Nephron progenitor cell (in vitro differentiated cells): ENCODE data around the gene DNASE1L2.

Source experiments
- DNase-seq: peaks from one replicate; pipeline ENCODE4 v3.0.0; 2021
- H3K27ac Mint-ChIP-seq: 2 replicates; pipeline ENCODE4 v1.8.0; 2021; ENCODE audit warnings: mild to moderate bottlenecking, moderate library complexity, mixed read lengths
- H3K27me3 Mint-ChIP-seq: 2 replicates; pipeline ENCODE4 v1.8.0; 2021; ENCODE audit warnings: mild to moderate bottlenecking, low read depth, mixed read lengths; ENCODE audit not compliant: poor library complexity
- H3K36me3 Mint-ChIP-seq: 2 replicates; pipeline ENCODE4 v1.8.0; 2021; ENCODE audit warnings: low read depth, mixed read lengths
- H3K4me1 Mint-ChIP-seq: 2 replicates; pipeline ENCODE4 v1.8.0; 2021; ENCODE audit warnings: mixed read lengths
- H3K4me3 Mint-ChIP-seq: 2 replicates; pipeline ENCODE4 v1.8.0; 2021; ENCODE audit warnings: mild to moderate bottlenecking, moderate library complexity, mixed read lengths
- H3K9me3 Mint-ChIP-seq: 2 replicates; pipeline ENCODE4 v1.8.0; 2021; ENCODE audit warnings: mild to moderate bottlenecking, moderate library complexity, mixed read lengths
- CTCF ChIP-seq: fragments of 200-600 bp; sonication (generic); IDR thresholded peaks from 2 replicates; pipeline ENCODE4 v1.5.0; 2021; ENCODE audit warnings: antibody characterized with exemption

DNASE1L2 gene

GRCh38 chr16:2195322-2196161, 40.7 kb upstream of the DNASE1L2 start:
- Mint-ChIP-seq H3K9me3 (peaks cover 4% of the 10 kb centered on the region), H3K4me1 (peaks cover 17% of the 10 kb centered on the region), H3K27me3 (peaks cover 58% of the 10 kb centered on the region), H3K36me3 (no peaks in the 10 kb centered on the region), H3K27ac (no peak overlapping the region), H3K4me3 (peak overlapping the region; percentile 67)
- no peak for TF ChIP-seq CTCF
- DNase-seq = no peak

- no peak within 1 kb of the TSS for H3K27ac Mint-ChIP-seq
- peaks cover 66% of the 10 kb centered on the region for H3K27me3 Mint-ChIP-seq
- H3K9me3 Mint-ChIP-seq = peaks cover 5% of the 10 kb centered on the region
- H3K4me3 Mint-ChIP-seq = peak within 1 kb of the TSS; percentile 74
- peaks cover 15% of the 10 kb centered on the region for H3K4me1 Mint-ChIP-seq
- no peaks in the 10 kb centered on the region for H3K36me3 Mint-ChIP-seq
- peak; percentile 68 for DNase-seq
- no peak for TF ChIP-seq CTCF
These were observed 39.9 kb upstream of the DNASE1L2 start, which contains the start of gene CASKIN1 for GRCh38 chr16:2196162-2196980. Gene CASKIN1 (minus strand): TSS chr16:2196605. CDS start chr16:2196432, 173 bp downstream.

GRCh38 chr16:2196981-2197511, 39.2 kb upstream of the DNASE1L2 start:
- H3K4me3 Mint-ChIP-seq = peak overlapping the region; percentile 74
- no peak for TF ChIP-seq CTCF
- peaks cover 7% of the 10 kb centered on the region for H3K9me3 Mint-ChIP-seq
- H3K27ac Mint-ChIP-seq = no peak overlapping the region
- H3K36me3 Mint-ChIP-seq = no peaks in the 10 kb centered on the region
- peaks cover 15% of the 10 kb centered on the region for H3K4me1 Mint-ChIP-seq
- DNase-seq = no peak
- H3K27me3 Mint-ChIP-seq = peaks cover 73% of the 10 kb centered on the region

GRCh38 chr16:2197765-2198164, 38.5 kb upstream of the DNASE1L2 start:
- H3K36me3 Mint-ChIP-seq = no peaks in the 10 kb centered on the region
- no peak for TF ChIP-seq CTCF
- H3K27ac Mint-ChIP-seq = no peak overlapping the region
- DNase-seq = no peak
- peak overlapping the region; percentile 74 for H3K4me3 Mint-ChIP-seq
- H3K9me3 Mint-ChIP-seq = peaks cover 11% of the 10 kb centered on the region
- H3K4me1 Mint-ChIP-seq = peaks cover 11% of the 10 kb centered on the region
- peaks cover 74% of the 10 kb centered on the region for H3K27me3 Mint-ChIP-seq

- peaks cover 11% of the 10 kb centered on the region for H3K4me1 Mint-ChIP-seq
- DNase-seq = no peak
- peaks cover 72% of the 10 kb centered on the region for H3K27me3 Mint-ChIP-seq
- TF ChIP-seq CTCF = no peak
- H3K36me3 Mint-ChIP-seq = no peaks in the 10 kb centered on the region
- peak overlapping the region; percentile 74 for H3K4me3 Mint-ChIP-seq
- no peak overlapping the region for H3K27ac Mint-ChIP-seq
- peaks cover 13% of the 10 kb centered on the region for H3K9me3 Mint-ChIP-seq
These were observed 38.0 kb upstream of the DNASE1L2 start for GRCh38 chr16:2198283-2198682.
